Measurements from ENCODE around the gene DNAJA2. TPM values are rescaled to one million over a fixed set of nuclear protein-coding genes. Genes with fewer than 3 reads are reported as not detected.

The DNAJA2 gene
- polyA plus RNA-seq, 1 donor from 2014 or later: 99.5 TPM

GRCh38 chr16:47016700-47017133 is 43.2 kb upstream of the DNAJA2 start:
- no peaks in the 10 kb centered on the region for H3K79me2 ChIP-seq (replicated peaks; ENCODE audit: insufficient read depth, low read length)
- no peak overlapping the region for H2AFZ ChIP-seq (ENCODE audit: low read depth, low read length)
- no peaks in the 10 kb centered on the region for H3K27me3 ChIP-seq (ENCODE audit: insufficient read depth, low read depth, low read length)
- H3F3A ChIP-seq (ENCODE audit: insufficient read depth, low read length, poor library complexity, severe bottlenecking): no peaks in the 10 kb centered on the region
- H4K20me1 ChIP-seq (ENCODE audit: insufficient read depth): no peaks in the 10 kb centered on the region
- no peaks in the 10 kb centered on the region for H3K36me3 ChIP-seq (ENCODE audit: insufficient read depth, low read length)
- TF ChIP-seq EP300 (conservative IDR thresholded peaks at IDR 0.05; ENCODE audit: poor library complexity, severe bottlenecking) (no peak), MXI1 (conservative IDR thresholded peaks at IDR 0.05; ENCODE audit: poor library complexity, severe bottlenecking) (no peak), RAD21 (conservative IDR thresholded peaks at IDR 0.05) (no peak), SMC3 (conservative IDR thresholded peaks at IDR 0.05; ENCODE audit: poor library complexity) (no peak), EZH2 (IDR thresholded peaks at IDR 0.05; ENCODE audit: borderline replicate concordance, insufficient read depth, low read length, poor library complexity, severe bottlenecking) (no peak), TAF1 (IDR thresholded peaks at IDR 0.05; ENCODE audit: low read depth) (no peak)
- TF ChIP-seq, protein P1, sequence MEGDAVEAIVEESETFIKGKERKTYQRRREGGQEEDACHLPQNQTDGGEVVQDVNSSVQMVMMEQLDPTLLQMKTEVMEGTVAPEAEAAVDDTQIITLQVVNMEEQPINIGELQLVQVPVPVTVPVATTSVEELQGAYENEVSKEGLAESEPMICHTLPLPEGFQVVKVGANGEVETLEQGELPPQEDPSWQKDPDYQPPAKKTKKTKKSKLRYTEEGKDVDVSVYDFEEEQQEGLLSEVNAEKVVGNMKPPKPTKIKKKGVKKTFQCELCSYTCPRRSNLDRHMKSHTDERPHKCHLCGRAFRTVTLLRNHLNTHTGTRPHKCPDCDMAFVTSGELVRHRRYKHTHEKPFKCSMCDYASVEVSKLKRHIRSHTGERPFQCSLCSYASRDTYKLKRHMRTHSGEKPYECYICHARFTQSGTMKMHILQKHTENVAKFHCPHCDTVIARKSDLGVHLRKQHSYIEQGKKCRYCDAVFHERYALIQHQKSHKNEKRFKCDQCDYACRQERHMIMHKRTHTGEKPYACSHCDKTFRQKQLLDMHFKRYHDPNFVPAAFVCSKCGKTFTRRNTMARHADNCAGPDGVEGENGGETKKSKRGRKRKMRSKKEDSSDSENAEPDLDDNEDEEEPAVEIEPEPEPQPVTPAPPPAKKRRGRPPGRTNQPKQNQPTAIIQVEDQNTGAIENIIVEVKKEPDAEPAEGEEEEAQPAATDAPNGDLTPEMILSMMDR (IDR thresholded peaks at IDR 0.05; ENCODE audit: poor library complexity, severe bottlenecking): no peak
- TF ChIP-seq, protein P2, sequence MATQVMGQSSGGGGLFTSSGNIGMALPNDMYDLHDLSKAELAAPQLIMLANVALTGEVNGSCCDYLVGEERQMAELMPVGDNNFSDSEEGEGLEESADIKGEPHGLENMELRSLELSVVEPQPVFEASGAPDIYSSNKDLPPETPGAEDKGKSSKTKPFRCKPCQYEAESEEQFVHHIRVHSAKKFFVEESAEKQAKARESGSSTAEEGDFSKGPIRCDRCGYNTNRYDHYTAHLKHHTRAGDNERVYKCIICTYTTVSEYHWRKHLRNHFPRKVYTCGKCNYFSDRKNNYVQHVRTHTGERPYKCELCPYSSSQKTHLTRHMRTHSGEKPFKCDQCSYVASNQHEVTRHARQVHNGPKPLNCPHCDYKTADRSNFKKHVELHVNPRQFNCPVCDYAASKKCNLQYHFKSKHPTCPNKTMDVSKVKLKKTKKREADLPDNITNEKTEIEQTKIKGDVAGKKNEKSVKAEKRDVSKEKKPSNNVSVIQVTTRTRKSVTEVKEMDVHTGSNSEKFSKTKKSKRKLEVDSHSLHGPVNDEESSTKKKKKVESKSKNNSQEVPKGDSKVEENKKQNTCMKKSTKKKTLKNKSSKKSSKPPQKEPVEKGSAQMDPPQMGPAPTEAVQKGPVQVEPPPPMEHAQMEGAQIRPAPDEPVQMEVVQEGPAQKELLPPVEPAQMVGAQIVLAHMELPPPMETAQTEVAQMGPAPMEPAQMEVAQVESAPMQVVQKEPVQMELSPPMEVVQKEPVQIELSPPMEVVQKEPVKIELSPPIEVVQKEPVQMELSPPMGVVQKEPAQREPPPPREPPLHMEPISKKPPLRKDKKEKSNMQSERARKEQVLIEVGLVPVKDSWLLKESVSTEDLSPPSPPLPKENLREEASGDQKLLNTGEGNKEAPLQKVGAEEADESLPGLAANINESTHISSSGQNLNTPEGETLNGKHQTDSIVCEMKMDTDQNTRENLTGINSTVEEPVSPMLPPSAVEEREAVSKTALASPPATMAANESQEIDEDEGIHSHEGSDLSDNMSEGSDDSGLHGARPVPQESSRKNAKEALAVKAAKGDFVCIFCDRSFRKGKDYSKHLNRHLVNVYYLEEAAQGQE (IDR thresholded peaks at IDR 0.05; ENCODE audit: borderline replicate concordance): no peak
- H3K9ac ChIP-seq (ENCODE audit: low read length): no peak overlapping the region
- H3K9me2 ChIP-seq (ENCODE audit: insufficient read depth, low read length): no peaks in the 10 kb centered on the region
- no peaks in the 10 kb centered on the region for H3K9me3 ChIP-seq (ENCODE audit: low read length)
- no peak overlapping the region for H3K4me3 ChIP-seq (ENCODE audit: low read length)
- H3K4me2 ChIP-seq (ENCODE audit: low read length): no peak overlapping the region
- H3K27ac ChIP-seq (ENCODE audit: low read length): no peak overlapping the region

- Histone ChIP-seq H3K27me3 (ENCODE audit: insufficient read depth, low read depth, low read length) (no peaks in the 10 kb centered on the region), H3K36me3 (ENCODE audit: insufficient read depth, low read length) (no peaks in the 10 kb centered on the region), H3K9me3 (ENCODE audit: low read length) (no peaks in the 10 kb centered on the region), H4K20me1 (ENCODE audit: insufficient read depth) (no peaks in the 10 kb centered on the region), H3K9me2 (ENCODE audit: insufficient read depth, low read length) (no peaks in the 10 kb centered on the region), H3F3A (ENCODE audit: insufficient read depth, low read length, poor library complexity, severe bottlenecking) (no peaks in the 10 kb centered on the region), H2AFZ (ENCODE audit: low read depth, low read length) (no peak overlapping the region), H3K9ac (ENCODE audit: low read length) (no peak overlapping the region), H3K4me3 (ENCODE audit: low read length) (no peak overlapping the region), H3K4me2 (ENCODE audit: low read length) (no peak overlapping the region), H3K27ac (ENCODE audit: low read length) (no peak overlapping the region), H3K79me2 (replicated peaks; ENCODE audit: insufficient read depth, low read length) (no peaks in the 10 kb centered on the region)
- TF ChIP-seq RAD21 (conservative IDR thresholded peaks at IDR 0.05) (no peak), EZH2 (IDR thresholded peaks at IDR 0.05; ENCODE audit: borderline replicate concordance, insufficient read depth, low read length, poor library complexity, severe bottlenecking) (no peak), EP300 (conservative IDR thresholded peaks at IDR 0.05; ENCODE audit: poor library complexity, severe bottlenecking) (no peak), TAF1 (IDR thresholded peaks at IDR 0.05; ENCODE audit: low read depth) (no peak)
- TF ChIP-seq, protein P2 (IDR thresholded peaks at IDR 0.05; ENCODE audit: borderline replicate concordance): no peak
- TF ChIP-seq, protein P1 (IDR thresholded peaks at IDR 0.05; ENCODE audit: poor library complexity, severe bottlenecking): no peak
Measured at GRCh38 chr16:47013910-47014309, 40.4 kb upstream of the DNAJA2 start.
